ENCODE results near the gene EPHA4.

Gene EPHA4

DNA sequence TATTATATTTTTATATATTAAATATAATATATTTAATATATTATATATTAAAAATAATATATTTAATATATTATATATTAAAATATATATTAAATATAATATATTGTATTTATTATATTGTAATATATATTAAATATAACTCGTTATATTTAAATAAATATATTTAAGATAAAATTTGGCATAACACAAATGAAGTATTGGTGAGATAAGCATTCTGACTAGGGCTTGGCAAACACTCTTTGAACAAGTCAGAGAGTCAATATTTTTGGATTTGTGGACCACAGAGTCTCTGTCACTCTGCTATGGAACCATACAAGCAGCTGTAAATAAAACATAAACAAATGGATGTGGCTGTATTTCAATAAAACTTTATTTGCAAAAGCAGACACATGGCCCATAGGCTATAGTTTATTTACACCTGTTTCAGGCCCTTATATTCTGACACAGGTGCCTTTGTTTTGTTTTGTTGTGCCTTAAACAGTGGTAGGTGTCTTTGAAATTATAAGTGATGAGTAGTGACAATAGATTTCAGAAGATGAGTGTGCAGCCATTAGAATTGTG is 190.1 kb downstream of the EPHA4 start:
- DNase-seq = no peak

DNA sequence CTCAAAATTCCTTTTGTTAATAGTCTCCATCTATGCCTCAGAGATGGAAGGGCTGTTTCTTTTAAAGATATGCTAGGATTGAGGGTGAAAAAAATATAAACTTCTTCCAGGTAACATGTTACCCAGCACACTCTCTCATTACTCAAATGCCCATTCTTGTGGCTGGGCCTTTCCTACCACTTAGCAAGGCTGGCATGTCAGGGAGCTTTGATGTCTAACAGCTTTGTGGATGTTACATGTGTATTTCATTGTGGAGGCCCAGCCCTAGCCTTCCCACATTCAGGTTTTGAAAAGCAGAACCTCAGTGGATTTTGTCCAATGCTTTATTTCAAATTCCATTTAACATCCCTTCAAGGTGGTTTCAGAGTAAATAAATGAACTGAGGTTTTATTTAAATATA is 191.4 kb downstream of the EPHA4 start:
- no peak for DNase-seq

DNA sequence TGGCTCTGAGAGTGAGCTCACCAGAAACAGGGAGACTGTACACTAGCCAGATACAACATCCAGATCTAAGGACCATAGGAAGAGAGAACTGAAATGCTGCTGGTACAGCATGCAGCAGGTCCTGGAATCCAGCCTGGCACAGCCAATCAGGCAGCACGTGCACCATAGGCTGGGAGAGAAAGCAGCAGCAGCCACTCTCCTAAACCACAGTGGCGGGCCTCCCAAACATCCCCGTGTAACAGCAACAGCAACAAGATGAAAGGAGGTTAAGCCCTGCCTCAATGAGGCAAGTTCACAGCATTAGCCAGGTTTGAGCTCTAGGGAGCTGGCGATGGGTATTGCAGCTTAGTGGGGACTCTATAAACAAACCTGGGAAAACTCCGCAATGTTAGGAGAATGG is 192.0 kb downstream of the EPHA4 start:
- no peak for DNase-seq

DNA sequence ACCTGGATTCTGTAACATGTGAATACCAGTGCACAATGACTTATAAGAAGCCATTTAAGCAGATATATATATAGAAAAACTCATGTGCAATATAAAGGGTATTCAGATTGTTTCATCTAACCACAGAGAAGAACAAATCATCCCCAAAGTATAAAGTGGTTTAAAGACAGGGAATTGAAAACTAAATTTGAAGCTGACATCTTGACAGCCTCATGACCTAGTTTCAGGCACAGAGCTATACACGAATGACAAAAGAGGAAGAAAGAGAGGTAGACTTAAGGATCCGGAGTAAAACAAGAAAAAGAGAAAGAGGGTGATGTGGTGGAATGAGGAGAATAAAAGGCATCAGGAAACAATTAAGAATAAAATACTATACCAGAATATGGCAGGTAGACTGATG is 194.5 kb downstream of the EPHA4 start:
- no peak for DNase-seq

DNA sequence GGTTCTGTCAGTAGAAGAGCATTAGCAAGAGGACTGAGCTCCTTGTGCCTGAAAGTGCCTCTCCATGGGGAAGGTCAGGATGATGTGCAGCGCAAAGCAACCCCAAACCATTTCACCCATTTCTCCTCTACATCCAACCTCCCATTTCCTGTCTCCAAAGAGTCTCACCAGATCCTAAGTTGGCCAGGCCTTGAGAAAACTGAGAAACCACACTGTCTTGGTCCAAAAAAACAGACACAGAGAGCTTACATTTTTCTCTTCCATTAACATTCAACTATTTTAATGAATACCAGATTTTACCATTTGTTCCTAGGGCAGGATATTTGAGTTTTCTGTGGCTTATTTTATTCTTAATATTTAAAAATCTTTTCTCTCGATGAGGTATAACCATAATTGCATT is 195.0 kb downstream of the EPHA4 start:
- DNase-seq = no peak

DNA sequence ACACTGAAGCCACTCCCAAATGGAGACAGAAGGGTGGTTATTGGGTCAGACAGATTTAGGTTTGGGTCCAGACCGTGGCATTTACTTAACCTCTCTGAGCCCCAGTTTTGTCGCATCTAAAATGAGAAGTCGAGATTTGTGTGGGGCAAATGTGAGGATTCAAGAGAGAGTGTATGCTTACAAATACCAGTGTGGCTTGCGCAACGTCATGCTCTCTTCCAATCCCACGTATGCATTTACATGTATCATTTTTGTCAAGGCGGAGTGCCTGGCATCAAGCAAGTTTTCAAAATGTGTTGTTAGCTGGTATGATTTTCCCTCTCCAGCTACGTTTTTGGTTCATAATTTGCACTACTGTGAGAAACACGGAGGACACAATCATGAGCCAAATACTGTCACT is 197.9 kb downstream of the EPHA4 start:
- DNase-seq = no peak

DNA sequence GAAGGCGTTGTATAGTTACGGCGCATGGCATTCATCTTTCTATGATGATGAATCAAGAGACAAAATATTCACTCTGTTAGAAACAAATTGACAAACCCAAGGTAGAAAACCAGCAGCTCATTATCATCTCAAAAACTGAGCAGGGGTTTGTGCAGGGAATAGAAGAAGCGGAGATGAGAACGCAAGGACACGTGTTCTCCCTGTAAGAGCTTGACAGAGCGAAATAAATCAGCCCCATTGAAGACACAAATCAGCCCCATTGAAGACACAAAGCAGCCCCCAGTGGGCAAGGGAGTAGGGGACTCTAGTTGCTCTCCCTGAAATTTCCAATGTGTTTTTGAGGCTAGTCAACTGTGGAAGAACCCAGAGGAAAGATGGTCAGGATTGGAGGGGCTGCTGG is 199.2 kb downstream of the EPHA4 start:
- DNase-seq = no peak

DNA sequence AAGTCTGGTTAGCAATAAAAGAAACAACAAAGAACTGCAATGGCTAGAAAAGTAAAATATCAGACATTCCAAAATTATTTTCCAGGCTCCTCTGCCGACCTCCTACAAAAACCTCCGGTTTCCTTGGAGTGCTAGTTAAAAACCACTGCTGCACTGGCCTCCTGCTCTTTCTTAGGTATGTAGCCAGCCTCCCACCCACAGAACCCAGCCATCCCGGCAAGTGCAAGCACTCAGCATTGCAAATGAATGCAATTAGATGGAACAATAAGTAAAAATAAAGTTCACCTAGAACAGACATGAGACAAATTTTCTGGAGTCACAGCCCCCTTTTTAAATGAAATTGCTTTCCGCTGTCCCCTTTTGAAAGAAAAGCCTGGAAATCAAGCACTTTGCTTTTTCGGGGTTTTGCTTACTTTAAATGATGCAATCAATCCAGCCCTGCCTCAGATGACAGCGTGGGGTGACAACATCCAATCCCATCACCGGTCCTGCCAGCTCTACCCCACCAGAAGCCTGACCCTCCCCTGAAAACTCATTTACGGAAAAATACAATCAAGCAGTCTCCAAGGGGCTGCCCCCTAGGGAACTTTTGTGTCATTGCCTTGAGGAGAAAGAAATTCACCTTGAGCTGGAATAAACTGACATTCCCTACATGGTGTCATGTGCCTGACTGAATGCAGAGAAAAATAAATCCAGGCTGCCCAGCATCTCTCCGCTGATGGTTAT is 199.8 kb downstream of the EPHA4 start:
- no peak for DNase-seq

DNA sequence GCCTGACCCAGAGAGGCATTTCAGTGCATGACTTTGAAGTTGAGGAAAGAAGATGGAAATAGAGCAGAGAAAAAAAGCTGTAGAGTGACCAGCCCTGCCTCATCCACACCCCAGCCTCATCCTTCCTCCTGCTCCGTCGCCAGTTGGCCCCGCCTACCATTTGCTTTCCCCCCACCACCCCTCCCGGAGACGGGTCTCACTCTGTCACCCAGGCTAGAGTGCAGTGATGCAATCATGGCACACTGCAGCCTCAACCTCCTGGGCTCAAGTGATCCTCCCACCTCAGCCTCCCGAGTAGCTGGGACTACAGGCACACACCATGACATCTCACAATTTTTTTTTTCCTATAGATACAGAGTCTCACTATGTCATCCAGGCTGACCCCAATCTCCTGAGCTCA is 200.8 kb downstream of the EPHA4 start:
- DNase-seq = no peak

DNA sequence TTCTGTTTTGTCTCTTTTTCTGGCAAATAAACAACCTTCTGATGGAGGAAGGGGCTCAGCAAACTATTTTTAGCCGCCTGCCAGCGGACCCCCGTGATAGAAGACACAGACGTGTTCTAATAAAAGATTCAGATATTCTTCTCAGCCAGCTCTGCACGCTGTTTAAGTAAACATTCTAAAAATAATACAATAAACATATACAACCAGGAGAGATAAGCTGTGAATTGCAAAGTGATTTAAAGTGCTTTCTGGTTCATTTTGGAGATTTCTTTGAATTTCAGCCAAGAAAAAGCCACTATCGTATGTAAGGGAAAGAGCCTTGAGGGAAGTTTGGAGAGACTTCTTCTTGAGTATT is 201.3 kb downstream of the EPHA4 start:
- no peak for DNase-seq

DNA sequence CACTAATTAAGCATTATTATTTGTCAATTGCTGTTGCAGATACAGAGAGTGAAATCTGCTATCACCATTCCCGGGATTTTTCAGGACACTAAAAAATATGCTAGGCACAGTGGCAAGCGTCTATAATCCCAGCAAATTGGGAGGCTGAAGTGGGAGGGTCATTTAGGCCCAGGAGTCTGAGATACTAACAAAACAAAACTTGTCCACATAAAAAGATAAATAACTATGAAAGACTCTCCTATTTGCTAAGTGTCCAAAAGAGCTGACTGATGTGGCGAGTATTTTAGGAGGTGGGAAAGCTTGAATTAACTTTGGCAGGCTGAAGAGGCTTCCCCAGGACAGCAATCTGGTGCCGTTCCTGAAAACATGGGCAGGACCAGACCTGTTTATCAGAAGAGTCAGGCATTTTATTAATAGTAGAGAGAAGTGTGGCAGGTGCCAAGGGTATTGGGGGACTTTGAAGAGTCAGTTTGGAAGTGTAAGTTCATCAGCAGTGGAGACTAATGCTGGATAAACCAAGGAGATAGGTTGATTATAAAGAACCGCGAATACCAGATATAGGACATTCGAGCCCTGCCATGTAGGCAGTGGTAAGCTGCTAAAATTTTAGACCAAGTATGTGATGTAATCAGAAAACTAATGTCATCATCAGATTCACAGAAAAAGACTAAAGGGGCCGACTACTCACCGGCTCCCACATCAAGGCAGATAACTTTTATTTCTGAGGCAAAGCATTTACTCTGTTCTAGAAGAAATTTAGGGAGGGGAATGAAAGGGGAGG is 201.8 kb downstream of the EPHA4 start:
- no peak for DNase-seq

Data from NCI-H1436 (cell line).